ENCODE data around the gene F7. TPM values are rescaled to one million over a fixed set of nuclear protein-coding genes. Genes with fewer than 3 reads are reported as not detected.

Gene F7
- total and polyA plus RNA-seq, 2 of the 4 experiments (the other 2 are of a cell fraction), result under 0.01 to 0.07 TPM

GRCh38 chr13:113161433-113161832 lies 55.8 kb downstream of the F7 start:
- Histone ChIP-seq H4K5ac (ENCODE audit: low read depth, low read length) (no peak overlapping the region), H3K9me1 (ENCODE audit: insufficient read depth, low read length) (no peaks in the 10 kb centered on the region), H3K79me1 (ENCODE audit: low read depth in 1 of 2, low read length in 2 of 2) (no peaks in the 10 kb centered on the region), H3K9ac (ENCODE audit: low read depth, low read length) (no peak overlapping the region), H4K91ac (ENCODE audit: insufficient read depth, low read depth, low read length) (no peak overlapping the region), H2AFZ (replicated peaks; ENCODE audit: low read length, poor library complexity) (no peak overlapping the region), H2BK5ac (ENCODE audit: low read depth, low read length, poor library complexity, severe bottlenecking) (no peak overlapping the region), H3K27me3 (ENCODE audit: control insufficient read depth, insufficient read depth, low read length) (no peaks in the 10 kb centered on the region), H3K27ac (ENCODE audit: insufficient read depth, low read length) (no peak overlapping the region), H2BK120ac (ENCODE audit: low read depth, low read length) (no peak overlapping the region), H3K4me2 (ENCODE audit: low read depth, low read length) (no peak overlapping the region), H2BK15ac (ENCODE audit: low read depth, low read length) (no peak overlapping the region), H2AK9ac (replicated peaks; ENCODE audit: low read depth, low read length, poor library complexity) (no peak overlapping the region), H2BK20ac (ENCODE audit: low read depth, low read length) (no peak overlapping the region), H3K56ac (ENCODE audit: extremely low read depth, insufficient read depth, low read length) (no peak overlapping the region), H3K14ac (replicated peaks; ENCODE audit: low read depth, low read length) (no peak overlapping the region), H3K36me3 (ENCODE audit: control insufficient read depth, insufficient read depth, low read length) (no peaks in the 10 kb centered on the region), H3K4me3 (ENCODE audit: insufficient read depth, low read depth, low read length) (no peak overlapping the region), H4K8ac (ENCODE audit: low read depth in 2 of 2, low read length in 2 of 2) (no peak overlapping the region), H4K20me1 (ENCODE audit: insufficient read depth, low read length) (no peaks in the 10 kb centered on the region), H3K18ac (ENCODE audit: low read depth, low read length) (no peak overlapping the region), H3K4me1 (ENCODE audit: control insufficient read depth, insufficient read depth, low read length) (peaks cover 6% of the 10 kb centered on the region), H3K23ac (ENCODE audit: low read depth, low read length) (no peak overlapping the region), H3K9me3 (ENCODE audit: control insufficient read depth, insufficient read depth, low read length) (no peaks in the 10 kb centered on the region), H2AK5ac (ENCODE audit: low read depth, low read length) (0 out of 2 replicates have a peak overlapping the region, but pooled peaks have one; percentile 3), H3K4ac (ENCODE audit: low read depth, low read length) (no peak overlapping the region; the same call in 1 of the 2 replicates)
- DNase-seq (no peak), ATAC-seq (ENCODE audit: low read depth) (no peak)
- CTCF ChIA-PET, result no interaction called here
- no TSS peak for BruUV-seq (replicated peaks)
- dilution Hi-C loops (cut with HindIII; ENCODE audit: low sequenced_read_pairs, unreplicated experiment), result no loop called here
- WGBS, 2 experiments (ENCODE audit: extremely low coverage in 2 of 2, insufficient read length in 1 of 2), result 81% methylated on average over 9 of the region's 16 CpGs; no CpG with 5 or more reads in 1 of the 2 experiments
- no peak for TF ChIP-seq BHLHE40 (IDR thresholded peaks at IDR 0.05; ENCODE audit: low read depth, low read length)
- no peak for TF ChIP-seq CTCF (conservative IDR thresholded peaks at IDR 0.05; ENCODE audit: low read depth, low read length)
- TF ChIP-seq CHD1 (IDR thresholded peaks at IDR 0.05; ENCODE audit: low read depth, low read length), result no peak
- TF ChIP-seq SMC3 (IDR thresholded peaks at IDR 0.05; ENCODE audit: low read depth, low read length), result no peak
- TF ChIP-seq USF2 (IDR thresholded peaks at IDR 0.05; ENCODE audit: low read depth, low read length), result no peak
- no peak for TF ChIP-seq NFE2L2 (IDR thresholded peaks at IDR 0.05; ENCODE audit: low read depth, low read length)
- no peak for TF ChIP-seq CEBPB (IDR thresholded peaks at IDR 0.05; ENCODE audit: low read depth, low read length)
- no peak for TF ChIP-seq MAFK (IDR thresholded peaks at IDR 0.05; ENCODE audit: low read depth, low read length)
- no peak for TF ChIP-seq RAD21 (IDR thresholded peaks at IDR 0.05; ENCODE audit: low read length)
- TF ChIP-seq FOS (IDR thresholded peaks at IDR 0.05; ENCODE audit: low read depth, low read length), result no peak
- no peak for TF ChIP-seq MXI1 (IDR thresholded peaks at IDR 0.05; ENCODE audit: borderline replicate concordance, low read depth, low read length)
- POLR2A ChIA-PET (ENCODE audit: unreplicated experiment), result no interaction called here
- in situ Hi-C loops (cut with MboI; ENCODE audit: low sequenced_read_pairs), result no loop called here
- intact Hi-C loops (cut with micrococcal nuclease), result no loop called here
